Measurements from ENCODE around the gene RFXAP.

- TF ChIP-seq, protein P1, sequence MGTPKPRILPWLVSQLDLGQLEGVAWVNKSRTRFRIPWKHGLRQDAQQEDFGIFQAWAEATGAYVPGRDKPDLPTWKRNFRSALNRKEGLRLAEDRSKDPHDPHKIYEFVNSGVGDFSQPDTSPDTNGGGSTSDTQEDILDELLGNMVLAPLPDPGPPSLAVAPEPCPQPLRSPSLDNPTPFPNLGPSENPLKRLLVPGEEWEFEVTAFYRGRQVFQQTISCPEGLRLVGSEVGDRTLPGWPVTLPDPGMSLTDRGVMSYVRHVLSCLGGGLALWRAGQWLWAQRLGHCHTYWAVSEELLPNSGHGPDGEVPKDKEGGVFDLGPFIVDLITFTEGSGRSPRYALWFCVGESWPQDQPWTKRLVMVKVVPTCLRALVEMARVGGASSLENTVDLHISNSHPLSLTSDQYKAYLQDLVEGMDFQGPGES (IDR thresholded peaks at IDR 0.05; ENCODE audit: low read depth, low read length): no peak
- TF ChIP-seq CTCF (IDR thresholded peaks at IDR 0.05) (peak; percentile 46), CHD2 (IDR thresholded peaks at IDR 0.05; ENCODE audit: low read length, partially characterized antibody) (no peak), FOXM1 (IDR thresholded peaks at IDR 0.05; ENCODE audit: low read depth) (no peak), EP300 (IDR thresholded peaks at IDR 0.05; ENCODE audit: borderline replicate concordance in 1 of 2, low read depth in 1 of 2, low read length in 1 of 2) (no peak), SIN3A (IDR thresholded peaks at IDR 0.05; ENCODE audit: borderline replicate concordance, low read depth, low read length) (no peak), TEAD4 (IDR thresholded peaks at IDR 0.05; ENCODE audit: borderline replicate concordance, insufficient read depth) (no peak), RCOR1 (IDR thresholded peaks at IDR 0.05; ENCODE audit: low read length) (no peak)
These were observed 4.0 kb upstream of the RFXAP start for GRCh38 chr13:36815062-36815461.
